ENCODE data around the gene ELOVL5.

The ELOVL5 gene

DNA sequence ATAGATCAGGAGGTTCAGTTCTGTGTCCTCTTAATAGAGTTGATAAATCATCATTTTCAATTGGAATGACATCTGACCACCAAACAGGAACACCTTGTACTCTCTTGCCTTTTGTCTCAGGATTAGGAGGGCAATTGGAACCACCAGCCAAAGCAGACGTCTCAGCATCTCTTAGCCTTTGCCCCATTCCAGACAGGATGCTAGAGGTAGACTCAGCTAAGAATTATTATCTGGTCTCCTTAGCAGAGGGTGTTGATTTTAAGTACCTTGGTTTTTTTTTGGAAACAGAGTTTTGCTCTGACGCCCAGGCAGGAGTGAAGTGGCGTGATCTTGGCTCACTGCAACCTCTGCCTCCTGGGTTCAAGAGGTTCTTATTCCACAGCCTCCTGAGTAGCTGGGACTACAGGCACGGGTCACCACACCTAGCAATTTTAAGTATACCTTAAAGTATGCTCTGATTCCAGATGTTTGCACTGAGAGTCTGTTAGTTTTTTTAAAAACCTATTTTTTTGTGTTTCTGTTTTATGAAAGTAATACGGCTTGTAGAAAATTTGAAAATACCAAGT lies 28.0 kb upstream of the ELOVL5 start:
- Histone ChIP-seq H3K27me3 (no peaks in the 10 kb centered on the region), H3K9me3 (no peaks in the 10 kb centered on the region), H3K4me3 (no peak overlapping the region), H3K36me3 (no peaks in the 10 kb centered on the region), H3K4me1 (peaks cover 0 to 4% (median 0%) of the 10 kb centered on the region in 4 donors), H3K27ac (no peak overlapping the region)
- TF ChIP-seq, protein P1, sequence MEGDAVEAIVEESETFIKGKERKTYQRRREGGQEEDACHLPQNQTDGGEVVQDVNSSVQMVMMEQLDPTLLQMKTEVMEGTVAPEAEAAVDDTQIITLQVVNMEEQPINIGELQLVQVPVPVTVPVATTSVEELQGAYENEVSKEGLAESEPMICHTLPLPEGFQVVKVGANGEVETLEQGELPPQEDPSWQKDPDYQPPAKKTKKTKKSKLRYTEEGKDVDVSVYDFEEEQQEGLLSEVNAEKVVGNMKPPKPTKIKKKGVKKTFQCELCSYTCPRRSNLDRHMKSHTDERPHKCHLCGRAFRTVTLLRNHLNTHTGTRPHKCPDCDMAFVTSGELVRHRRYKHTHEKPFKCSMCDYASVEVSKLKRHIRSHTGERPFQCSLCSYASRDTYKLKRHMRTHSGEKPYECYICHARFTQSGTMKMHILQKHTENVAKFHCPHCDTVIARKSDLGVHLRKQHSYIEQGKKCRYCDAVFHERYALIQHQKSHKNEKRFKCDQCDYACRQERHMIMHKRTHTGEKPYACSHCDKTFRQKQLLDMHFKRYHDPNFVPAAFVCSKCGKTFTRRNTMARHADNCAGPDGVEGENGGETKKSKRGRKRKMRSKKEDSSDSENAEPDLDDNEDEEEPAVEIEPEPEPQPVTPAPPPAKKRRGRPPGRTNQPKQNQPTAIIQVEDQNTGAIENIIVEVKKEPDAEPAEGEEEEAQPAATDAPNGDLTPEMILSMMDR (IDR thresholded peaks at IDR 0.05) = no peak
- no peak for DNase-seq
- intact Hi-C loops (cut with DNase I; ENCODE audit: low total_unique reads) = no loop called here

DNA sequence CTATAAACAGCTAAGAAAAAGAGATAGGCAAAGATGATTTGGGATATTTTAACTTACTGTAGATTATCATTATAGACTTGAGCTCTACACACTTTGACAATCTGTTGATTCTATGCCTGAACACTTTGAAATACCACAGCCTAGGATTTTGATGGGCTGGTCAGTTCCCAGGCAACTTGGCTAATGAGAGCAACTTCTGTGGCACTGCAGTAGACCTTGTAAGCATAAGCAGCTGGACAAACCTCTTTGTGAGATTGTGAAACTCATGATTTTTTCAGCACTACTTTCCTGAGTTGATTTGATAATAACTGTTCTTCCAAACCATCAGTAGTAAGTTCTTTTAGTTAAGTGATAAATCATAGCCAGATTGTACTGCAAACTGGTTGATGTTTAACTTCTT lies 27.1 kb upstream of the ELOVL5 start:
- Histone ChIP-seq H3K4me1 (peaks cover 0 to 4% (median 0%) of the 10 kb centered on the region in 4 donors), H3K9me3 (no peaks in the 10 kb centered on the region), H3K27me3 (no peaks in the 10 kb centered on the region), H3K4me3 (no peak overlapping the region), H3K36me3 (no peaks in the 10 kb centered on the region), H3K27ac (no peak overlapping the region)
- TF ChIP-seq, protein P1 (IDR thresholded peaks at IDR 0.05) = no peak
- DNase-seq = no peak
- intact Hi-C loops (cut with DNase I; ENCODE audit: low total_unique reads) = no loop called here

DNA sequence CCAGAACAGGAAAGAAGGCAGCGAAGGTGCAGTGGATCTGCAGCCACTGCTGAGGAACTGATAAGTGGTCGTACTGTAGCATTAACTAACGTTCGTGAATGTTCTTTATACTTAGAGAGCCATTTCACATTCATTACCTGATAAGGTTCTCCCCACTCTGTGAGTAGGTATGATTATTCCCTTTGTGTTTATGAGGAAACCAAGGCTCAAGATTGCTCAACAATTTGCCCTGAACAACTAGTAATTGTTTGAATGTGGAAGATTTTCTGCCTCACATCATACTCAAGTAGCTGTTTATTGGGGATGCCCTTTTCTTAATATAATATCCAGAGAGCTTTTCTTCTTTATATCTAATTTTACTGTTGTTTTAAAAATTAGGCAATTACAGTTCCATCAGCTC lies 24.9 kb upstream of the ELOVL5 start:
- Histone ChIP-seq H3K9me3 (no peaks in the 10 kb centered on the region), H3K27me3 (no peaks in the 10 kb centered on the region), H3K36me3 (no peaks in the 10 kb centered on the region), H3K4me1 (peaks cover 0 to 4% (median 0%) of the 10 kb centered on the region in 4 donors), H3K4me3 (no peak overlapping the region), H3K27ac (no peak overlapping the region)
- DNase-seq = no peak
- TF ChIP-seq, protein P1 (IDR thresholded peaks at IDR 0.05) = no peak
- intact Hi-C loops (cut with DNase I; ENCODE audit: low total_unique reads) = no loop called here

DNA sequence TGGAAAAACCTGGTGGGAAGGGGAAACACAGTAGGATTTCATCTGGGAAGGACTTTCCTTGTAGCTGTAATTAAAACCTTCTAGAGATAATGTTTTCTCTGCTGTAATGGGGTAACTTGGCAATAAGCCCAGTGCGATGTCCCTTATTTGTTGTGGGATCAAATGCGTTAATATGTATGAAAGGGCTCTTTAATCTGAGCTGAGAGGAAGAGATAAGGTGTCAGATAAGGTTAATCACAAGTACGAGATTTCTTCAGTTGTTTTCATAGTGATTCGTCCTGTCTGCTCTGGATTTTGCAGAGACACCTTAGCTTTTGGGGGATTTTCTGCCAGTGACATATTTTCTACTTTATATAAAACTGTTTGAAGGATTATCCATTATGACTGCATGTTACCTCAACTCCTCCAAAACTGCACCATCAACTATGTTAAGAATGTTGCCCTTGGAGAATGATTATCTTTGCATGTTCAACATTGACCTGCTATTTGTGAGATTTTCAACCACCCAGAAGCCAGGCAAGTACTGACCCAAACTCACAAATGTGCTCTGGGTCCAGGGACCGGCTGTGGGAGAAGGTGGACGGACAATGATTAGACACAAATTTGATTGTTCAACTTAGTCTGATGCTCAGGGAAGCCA lies 21.2 kb upstream of the ELOVL5 start:
- no peak overlapping the region for H3K4me3 ChIP-seq
- H3K27ac ChIP-seq = no peak overlapping the region
- H3K27me3 ChIP-seq = no peaks in the 10 kb centered on the region
- intact Hi-C loops (cut with DNase I; ENCODE audit: low total_unique reads) = no loop called here
- TF ChIP-seq, protein P1 (IDR thresholded peaks at IDR 0.05) = no peak
- DNase-seq = no peak
- no peaks in the 10 kb centered on the region for H3K9me3 ChIP-seq
- no peaks in the 10 kb centered on the region for H3K4me1 ChIP-seq
- H3K36me3 ChIP-seq = no peaks in the 10 kb centered on the region

DNA sequence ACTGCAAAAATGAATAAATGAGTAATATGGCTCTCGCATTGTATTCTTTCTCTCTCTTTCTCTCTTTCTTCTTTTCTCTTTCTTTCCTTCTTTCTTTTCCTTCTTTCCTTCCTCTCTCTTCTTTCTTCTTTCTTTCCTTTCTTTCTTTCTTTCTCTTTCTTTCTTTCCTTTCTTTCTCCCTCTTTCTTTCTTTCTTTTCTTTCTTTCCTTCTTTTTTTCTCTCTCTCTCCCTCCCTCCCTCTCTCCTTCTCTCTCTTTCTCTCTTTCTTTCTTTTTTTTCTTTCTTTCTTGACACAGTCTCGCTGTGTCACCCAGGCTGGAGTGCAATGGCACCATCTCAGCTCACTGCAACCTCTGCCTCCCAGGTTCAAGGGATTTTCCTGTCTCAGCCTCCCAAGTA lies 20.3 kb upstream of the ELOVL5 start:
- intact Hi-C loops (cut with DNase I; ENCODE audit: low total_unique reads) = no loop called here
- H3K36me3 ChIP-seq = no peaks in the 10 kb centered on the region
- H3K27me3 ChIP-seq = no peaks in the 10 kb centered on the region
- TF ChIP-seq, protein P1 (IDR thresholded peaks at IDR 0.05) = no peak
- no peaks in the 10 kb centered on the region for H3K4me1 ChIP-seq
- DNase-seq = no peak
- no peaks in the 10 kb centered on the region for H3K9me3 ChIP-seq
- no peak overlapping the region for H3K27ac ChIP-seq
- H3K4me3 ChIP-seq = no peak overlapping the region

All from tibial artery (tissue), 4 donors.